Activated naive CD4-positive, alpha-beta T cell treated with anti-CD3 and anti-CD28 coated beads, Interleukin-2, amount 50 U/mL, for 24 hours (primary cell): ENCODE data around the gene SOCS6.

Source experiments
- H3K27ac Mint-ChIP-seq: one replicate; pipeline ENCODE4 v1.8.0; 2021; ENCODE audit warnings: mild to moderate bottlenecking, mixed read lengths
- H3K27me3 Mint-ChIP-seq: one replicate; pipeline ENCODE4 v1.8.0; 2021; ENCODE audit warnings: mixed read lengths
- H3K36me3 Mint-ChIP-seq: one replicate; pipeline ENCODE4 v1.8.0; 2021; ENCODE audit warnings: mixed read lengths
- H3K4me1 Mint-ChIP-seq: one replicate; pipeline ENCODE4 v1.8.0; 2021; ENCODE audit warnings: mixed read lengths
- H3K4me3 Mint-ChIP-seq: one replicate; pipeline ENCODE4 v1.8.0; 2021; ENCODE audit warnings: mild to moderate bottlenecking, mixed read lengths
- H3K9me3 Mint-ChIP-seq: one replicate; pipeline ENCODE4 v1.8.0; 2021; ENCODE audit warnings: mixed read lengths

Gene SOCS6

DNA sequence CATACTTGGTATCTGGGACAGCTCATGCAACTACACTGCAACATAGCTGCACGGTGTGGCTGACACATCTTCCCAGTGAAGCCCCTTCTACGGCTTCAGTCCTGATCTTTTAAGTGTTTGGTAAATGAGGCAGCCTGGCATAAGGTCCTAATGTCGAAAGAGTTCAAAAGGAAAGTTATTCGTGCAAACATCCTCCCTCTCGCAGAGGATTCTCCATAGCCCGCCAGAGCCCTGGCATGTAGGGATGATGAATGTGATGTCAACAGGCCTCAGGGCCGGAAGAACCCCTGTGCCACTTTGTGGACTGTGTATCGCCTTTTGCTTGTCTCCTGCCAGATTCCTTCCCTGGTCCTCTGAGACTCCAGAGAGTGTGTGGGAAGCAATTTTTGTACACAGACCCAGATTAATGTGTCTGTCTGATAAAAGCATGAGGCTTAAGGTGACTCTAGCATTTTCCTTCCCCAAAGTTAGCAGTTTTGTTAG lies 88.5 kb downstream of the SOCS6 start:
- Mint-ChIP-seq H3K27me3 (peaks cover 3% of the 10 kb centered on the region), H3K4me3 (no peak overlapping the region), H3K4me1 (no peaks in the 10 kb centered on the region), H3K9me3 (no peaks in the 10 kb centered on the region), H3K36me3 (no peaks in the 10 kb centered on the region), H3K27ac (no peak overlapping the region)

GRCh38 chr18:70377857-70378701 lies 89.2 kb downstream of the SOCS6 start:
- Mint-ChIP-seq H3K4me1 (no peaks in the 10 kb centered on the region), H3K27me3 (peaks cover 3% of the 10 kb centered on the region), H3K9me3 (no peaks in the 10 kb centered on the region)

More at GRCh38 chr18:70377857-70378701, 89.2 kb downstream of the SOCS6 start:
- no peak overlapping the region for H3K4me3 Mint-ChIP-seq
- no peaks in the 10 kb centered on the region for H3K36me3 Mint-ChIP-seq
- no peak overlapping the region for H3K27ac Mint-ChIP-seq
